Stimulated activated CD4-positive, alpha-beta T cell treated with anti-CD3 and anti-CD28 coated beads, Interleukin-12 subunit alpha, Interleukin-12 subunit beta, amount 100 ng/mL, for 48 hours (primary cell): ENCODE results near the gene RFX7.

Experiments used
- DNase-seq, 3 donors: peaks; one replicate each; pipeline ENCODE4 v3.0.0-alpha.2; 2020; ENCODE audit warnings: low read depth in 2 of 3, low spot score in 1 of 3

Gene RFX7

GRCh38 chr15:56244811-56245576 is 1.3 kb upstream of the RFX7 start:
- DNase-seq = peak; percentile 10 to 50 (median 38)

- peak; percentile 20 to 34 (median 21) for DNase-seq
These were observed 545 bp upstream of the RFX7 start for GRCh38 chr15:56244038-56244810.

DNA sequence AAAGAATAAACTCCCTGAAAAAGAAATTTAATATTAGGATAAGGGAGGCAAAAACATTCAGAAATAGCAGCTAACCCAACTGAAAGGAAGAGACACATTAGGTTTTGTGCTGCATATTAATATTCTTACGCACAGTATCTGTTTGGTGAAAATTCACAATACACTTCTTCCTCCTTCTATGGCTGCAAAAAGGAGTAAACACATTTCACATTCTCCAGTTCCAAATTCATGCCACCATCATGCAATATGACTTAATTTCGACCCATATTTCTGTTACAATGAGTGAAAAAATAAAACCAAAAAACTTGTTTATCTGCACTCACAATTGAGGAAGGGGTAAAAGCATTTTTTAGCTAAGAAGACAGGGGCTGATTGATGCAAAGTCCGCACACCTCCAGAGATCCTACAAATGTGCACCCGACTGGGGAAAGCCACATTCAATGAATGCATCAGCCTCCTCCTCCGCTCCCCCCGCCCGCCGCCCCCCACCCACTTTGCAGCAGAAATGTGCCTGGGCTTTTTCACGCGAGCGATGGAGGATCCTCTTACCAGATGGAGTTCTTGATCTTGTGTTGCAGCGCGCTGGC is 1.0 kb downstream of the RFX7 start:
- DNase-seq = no peak

DNA sequence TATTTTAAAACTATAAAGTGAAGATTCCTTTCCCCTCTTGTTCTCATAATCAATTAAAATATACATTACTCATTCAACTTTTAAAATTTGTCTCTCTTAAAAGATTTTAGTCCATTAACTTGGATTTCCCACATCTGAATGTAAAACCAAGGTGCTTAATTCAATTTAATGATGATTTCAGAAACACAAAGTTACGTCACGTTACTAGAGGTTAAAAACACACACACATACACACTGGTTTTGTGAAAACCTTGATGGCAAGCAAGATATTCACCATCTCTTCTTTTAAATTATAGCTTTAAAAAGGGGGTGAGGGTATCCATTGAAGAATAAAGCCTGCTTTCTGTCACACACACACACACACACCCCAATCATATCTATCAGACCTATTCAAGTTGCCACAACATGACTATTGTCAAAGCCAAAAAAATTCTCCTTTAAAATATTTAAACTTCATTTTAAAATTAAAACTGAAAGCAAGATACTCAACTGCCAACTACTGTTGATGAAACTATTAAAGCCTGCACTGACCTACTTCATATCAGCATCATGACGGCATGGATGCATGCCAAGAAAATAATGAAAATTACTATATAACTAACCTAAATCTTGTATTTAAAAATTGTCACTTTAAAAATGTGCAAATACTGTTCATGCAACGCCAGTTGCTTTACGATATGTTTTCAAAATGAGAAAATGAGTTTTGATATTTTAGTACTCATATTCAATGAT is 2.1 kb downstream of the RFX7 start:
- DNase-seq = no peak

- DNase-seq = no peak
These were observed 3.3 kb downstream of the RFX7 start for GRCh38 chr15:56240390-56240789.

- no peak for DNase-seq
These were observed 7.5 kb downstream of the RFX7 start for GRCh38 chr15:56236197-56236596.

- no peak for DNase-seq
These were observed 8.9 kb downstream of the RFX7 start for GRCh38 chr15:56234804-56235203.

GRCh38 chr15:56233549-56233948 is 10.1 kb downstream of the RFX7 start:
- no peak for DNase-seq

DNA sequence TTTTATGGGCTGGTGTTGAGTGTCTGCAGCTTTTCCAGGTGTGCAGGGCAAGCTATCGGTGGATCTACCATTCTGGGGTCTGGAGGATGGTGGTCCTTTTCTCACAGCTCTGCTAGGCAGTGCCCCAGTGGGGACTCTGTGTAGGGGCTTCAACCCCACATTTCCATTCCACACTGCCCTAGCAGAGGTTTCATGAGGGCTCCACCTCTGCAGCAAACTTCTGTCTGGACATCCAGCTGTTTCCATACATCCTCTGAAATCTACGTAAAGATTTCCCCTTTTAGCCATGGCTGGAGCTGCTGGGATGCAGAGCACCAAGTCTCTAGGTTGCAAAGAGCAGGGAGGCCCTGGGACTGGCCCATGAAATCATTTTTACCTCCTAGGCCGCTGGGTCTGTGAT is 11.6 kb downstream of the RFX7 start:
- no peak for DNase-seq

- DNase-seq = no peak
These were observed 14.8 kb downstream of the RFX7 start for GRCh38 chr15:56228854-56229253.

DNA sequence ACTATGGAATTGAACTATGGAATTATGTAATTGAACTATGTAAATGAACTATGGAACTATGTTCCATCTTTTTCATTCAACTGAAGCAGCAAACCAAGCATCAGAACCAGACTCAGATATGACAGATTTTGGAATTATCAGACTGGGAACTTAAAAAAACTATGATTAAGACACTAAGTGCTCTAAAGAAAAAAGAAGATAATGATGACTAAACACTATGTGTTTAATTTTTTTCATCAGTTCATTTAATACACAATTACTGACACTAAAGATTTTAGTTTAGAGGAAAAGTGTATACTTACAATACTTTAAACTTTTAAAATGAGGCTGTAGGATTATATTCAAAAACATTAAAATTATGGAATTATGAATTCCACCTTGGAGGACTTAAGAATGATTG is 15.3 kb downstream of the RFX7 start:
- DNase-seq = no peak

- no peak for DNase-seq
These were observed 15.9 kb downstream of the RFX7 start for GRCh38 chr15:56227780-56228179.

DNA sequence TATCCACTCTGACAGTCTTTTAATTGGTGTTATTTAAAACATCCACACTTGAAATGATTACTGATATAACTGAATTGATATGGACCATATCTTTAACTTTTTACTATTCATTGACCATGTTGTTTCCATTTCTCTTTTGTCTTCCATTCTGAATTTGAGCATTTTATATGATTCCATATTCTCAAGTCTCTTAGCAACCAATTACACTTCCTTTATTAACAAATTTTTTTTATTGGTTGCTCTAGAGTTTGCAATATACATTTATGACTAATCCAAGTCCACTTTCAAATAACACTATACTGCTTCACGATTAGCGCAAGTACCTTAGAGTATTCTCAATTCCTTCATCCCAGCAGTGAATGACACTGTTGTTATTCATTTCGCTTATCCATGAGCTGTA is 16.4 kb downstream of the RFX7 start:
- DNase-seq = no peak

DNA sequence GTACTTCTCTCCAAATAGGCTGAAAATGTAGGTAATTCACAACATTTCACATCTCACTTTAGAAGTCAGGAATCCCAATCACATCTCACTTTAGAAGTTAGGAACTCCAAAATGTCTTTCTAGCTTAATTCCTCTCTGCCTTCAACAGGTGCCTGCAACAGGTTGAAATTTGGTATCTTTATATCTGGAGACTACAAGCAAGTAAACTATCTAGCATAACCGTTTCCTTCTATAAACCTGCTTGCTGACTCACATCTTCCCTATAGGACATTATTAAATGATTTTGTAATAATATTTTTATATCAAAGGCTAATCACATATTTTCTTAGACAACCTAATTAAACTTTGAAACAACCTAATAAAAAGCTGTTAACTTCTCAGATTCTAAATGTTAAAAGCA is 18.2 kb downstream of the RFX7 start:
- no peak for DNase-seq

DNA sequence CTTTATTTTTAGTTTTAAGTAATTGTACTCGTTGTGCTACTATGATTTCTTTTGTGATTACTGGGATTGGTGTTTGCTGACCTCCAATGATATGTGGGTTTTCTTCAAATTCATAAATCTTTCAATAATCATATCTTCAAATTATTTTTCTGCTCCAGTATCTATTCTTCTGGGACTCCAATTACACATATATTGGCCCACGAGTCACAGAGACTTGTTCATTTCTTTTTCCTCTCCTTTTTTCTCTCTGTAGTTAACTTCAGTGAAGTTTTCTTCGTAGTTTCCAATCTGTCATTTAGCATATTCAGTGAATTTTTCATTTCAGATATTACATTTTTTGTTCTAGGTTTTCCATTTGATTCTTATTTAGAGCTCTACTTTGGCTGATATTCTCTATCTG is 21.4 kb downstream of the RFX7 start:
- no peak for DNase-seq

GRCh38 chr15:56217341-56217740 is 26.3 kb downstream of the RFX7 start:
- no peak for DNase-seq

- DNase-seq = no peak
These were observed 27.9 kb downstream of the RFX7 start for GRCh38 chr15:56215769-56216168.

DNA sequence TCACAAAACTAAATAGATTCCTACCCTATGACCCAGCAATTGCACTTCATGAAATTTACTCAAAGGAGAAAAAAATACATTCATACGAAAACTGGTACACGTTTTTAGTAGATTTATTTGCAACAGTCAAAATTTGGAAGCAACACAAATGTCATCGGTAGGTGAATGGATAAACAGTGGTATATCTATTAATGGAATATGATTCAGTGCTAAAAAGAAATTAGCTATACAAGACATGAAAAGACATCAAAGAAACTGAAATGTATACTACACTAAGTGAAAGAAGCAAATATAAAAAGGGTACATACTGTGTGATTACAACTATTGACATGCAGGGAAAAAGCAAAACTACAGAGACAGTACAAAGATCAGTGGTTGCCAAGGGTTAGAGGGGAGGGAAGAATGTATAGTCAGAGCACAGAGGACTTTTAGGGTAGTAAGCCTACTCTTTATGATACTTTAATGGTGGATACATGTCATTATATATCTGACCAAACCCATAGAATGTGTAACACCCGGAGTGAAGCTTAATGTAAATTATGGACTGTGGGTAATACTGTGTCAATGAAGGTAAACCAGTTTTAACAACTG is 31.6 kb downstream of the RFX7 start:
- DNase-seq = no peak

DNA sequence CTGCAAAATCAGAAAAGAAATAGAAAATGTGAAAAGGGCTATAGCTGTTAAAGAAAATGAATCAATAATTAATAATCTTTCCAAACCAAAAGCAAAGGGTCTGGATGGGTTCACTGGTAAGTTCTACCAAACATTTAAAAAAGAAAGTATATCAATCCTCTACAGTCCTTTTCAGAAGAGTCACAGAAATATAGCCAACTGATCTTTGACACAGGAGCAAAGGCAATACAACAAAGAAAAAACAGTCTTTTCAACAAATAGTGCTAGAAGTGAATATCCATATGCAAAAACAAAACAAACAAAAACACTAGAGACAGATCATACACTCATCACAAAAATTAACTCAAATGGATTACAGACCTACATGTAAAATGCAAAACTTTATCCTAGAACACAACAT is 32.6 kb downstream of the RFX7 start:
- DNase-seq = no peak

- no peak for DNase-seq
These were observed 35.0 kb downstream of the RFX7 start for GRCh38 chr15:56208641-56209155.

DNA sequence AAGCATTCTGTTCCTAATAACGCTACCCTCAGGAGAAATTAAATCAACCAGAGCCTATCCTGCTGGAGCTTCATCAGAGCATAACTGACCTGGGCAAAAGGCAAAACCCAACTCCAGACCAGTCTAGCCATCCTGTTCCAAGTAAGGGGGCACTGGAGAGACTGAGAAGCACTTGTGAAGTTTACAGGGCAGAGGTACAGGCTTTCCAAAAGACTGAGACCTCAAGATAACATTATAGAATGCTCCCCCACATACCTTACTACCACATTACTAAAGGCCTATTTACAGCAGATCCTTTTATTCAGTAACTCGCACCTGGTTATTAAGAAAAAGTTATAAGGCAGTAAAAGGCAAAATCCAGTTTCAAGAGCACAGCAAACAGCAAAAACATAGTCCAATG is 35.5 kb downstream of the RFX7 start:
- DNase-seq = no peak
